Common myeloid progenitor, CD34-positive (primary cell): Measurements from ENCODE around the gene SLC12A3.

Experiments used
- CTCF ChIA-PET: fragments of 350-600 bp; sonication (Branson Sonifier 250); formaldehyde crosslinking; loops from one replicate; lab custom pipeline; 2021; ENCODE audit warnings: antibody characterized with exemption; lab: Charles Lee
- POLR2A ChIA-PET: fragments of 350-600 bp; sonication (Branson Sonifier 250); formaldehyde crosslinking; loops from one replicate; lab custom pipeline; 2021; ENCODE audit warnings: antibody characterized with exemption; lab: Charles Lee
- DNase-seq, 3 donors: peaks; one replicate each; pipeline versions ENCODE4 v3.0.0 to v3.0.0-alpha.2; 2013
- H3K27ac ChIP-seq, 2 experiments: 1 replicate in 1 of 2; 2 replicates in 1 of 2; pipeline ENCODE4 v1.7.0; 2013; ENCODE audit warnings: inconsistent platforms in 2 of 2, low read length in 2 of 2, mild to moderate bottlenecking in 2 of 2, low read depth in 1 of 2, moderate library complexity in 1 of 2; ENCODE audit not compliant: severe bottlenecking in 2 of 2, insufficient read depth in 1 of 2, poor library complexity in 1 of 2
- H3K27me3 ChIP-seq, 5 experiments: replicated peaks in 2 of 5; 1 replicate in 3 of 5; 2 replicates in 2 of 5; pipeline versions ENCODE4 v1.6.1 to v1.7.0; 2013; ENCODE audit warnings: low read length in 4 of 5, mild to moderate bottlenecking in 2 of 5, moderate library complexity in 2 of 5, inconsistent platforms in 1 of 5; ENCODE audit not compliant: insufficient read depth in 5 of 5, control insufficient read depth in 4 of 5
- H3K36me3 ChIP-seq, 4 experiments: 1 replicate in 2 of 4; 2 replicates in 2 of 4; pipeline versions ENCODE4 v1.6.1 to v1.7.0; 2013; ENCODE audit warnings: low read length in 3 of 4, control low read depth in 1 of 4, mild to moderate bottlenecking in 1 of 4; ENCODE audit not compliant: control insufficient read depth in 4 of 4, insufficient read depth in 4 of 4
- H3K4me1 ChIP-seq, 4 experiments: 1 replicate in 3 of 4; 2 replicates in 1 of 4; pipeline versions ENCODE4 v1.6.1 to v1.7.1; 2013; ENCODE audit warnings: low read length in 3 of 4, mild to moderate bottlenecking in 3 of 4, control low read depth in 1 of 4, inconsistent platforms in 1 of 4, moderate library complexity in 1 of 4; ENCODE audit not compliant: control insufficient read depth in 4 of 4, insufficient read depth in 4 of 4; ENCODE audit errors: control extremely low read depth in 1 of 4
- H3K4me3 ChIP-seq, 7 experiments: 1 replicate in 4 of 7; 2 replicates in 3 of 7; pipeline versions ENCODE4 v1.5.1 to v1.7.0; 2013; ENCODE audit warnings: mild to moderate bottlenecking in 7 of 7, low read length in 6 of 7, moderate library complexity in 6 of 7, inconsistent platforms in 2 of 7, low read depth in 2 of 7, control low read depth in 1 of 7; ENCODE audit not compliant: insufficient read depth in 4 of 7, control insufficient read depth in 1 of 7; ENCODE audit errors: extremely low read depth in 1 of 7
- H3K9me3 ChIP-seq, 5 experiments: 1 replicate in 4 of 5; 2 replicates in 1 of 5; pipeline versions ENCODE4 v1.6.1 to v1.7.1; 2013; ENCODE audit warnings: low read length in 4 of 5, mild to moderate bottlenecking in 2 of 5, inconsistent platforms in 1 of 5, low read depth in 1 of 5, moderate library complexity in 1 of 5; ENCODE audit not compliant: control insufficient read depth in 4 of 5, insufficient read depth in 2 of 5; ENCODE audit errors: control extremely low read depth in 1 of 5
- WGBS: methylation state at CpG from one replicate; pipeline ENCODE4 v1.1.5; 2013; ENCODE audit not compliant: insufficient coverage; 5-methylcytosine and 5-hydroxymethylcytosine counted together

The SLC12A3 gene

GRCh38 chr16:56874800-56875199 is 9.8 kb downstream of the SLC12A3 start:
- no peak for DNase-seq
- Histone ChIP-seq H3K4me1 (peaks cover 0 to 7% (median 0%) of the 10 kb centered on the region in 4 experiments), H3K4me3 (no peak overlapping the region), H3K9me3 (no peaks in the 10 kb centered on the region), H3K27me3 (no peaks in the 10 kb centered on the region), H3K36me3 (no peaks in the 10 kb centered on the region), H3K27ac (no peak overlapping the region)
- POLR2A ChIA-PET, result no interaction called here
- CTCF ChIA-PET, result interaction anchor here (0.6 to 1.4 kb wide), 3 partner anchors 13 to 83 kb away, joined by 3 to 4 read pairs (median 4); no protein-coding TSS in a partner anchor
- 89% methylated on average over 6 of the region's 11 CpGs for WGBS

GRCh38 chr16:56876048-56876447 is 11.0 kb downstream of the SLC12A3 start:
- Histone ChIP-seq H3K36me3 (no peaks in the 10 kb centered on the region), H3K27me3 (no peaks in the 10 kb centered on the region), H3K4me1 (peaks cover 0 to 7% (median 0%) of the 10 kb centered on the region in 4 experiments), H3K4me3 (no peak overlapping the region), H3K27ac (no peak overlapping the region), H3K9me3 (no peaks in the 10 kb centered on the region)
- CTCF ChIA-PET, result interaction anchor here (0.9 kb wide), 1 partner anchor 46 kb away, joined by 4 read pairs; no protein-coding TSS in a partner anchor
- POLR2A ChIA-PET, result no interaction called here
- 96% methylated on average over 2 of the region's 4 CpGs for whole genome bisulfite sequencing
- no peak for DNase-seq

- Histone ChIP-seq H3K9me3 (no peaks in the 10 kb centered on the region), H3K4me3 (no peak overlapping the region), H3K36me3 (no peaks in the 10 kb centered on the region), H3K27ac (no peak overlapping the region), H3K4me1 (peaks cover 0 to 5% (median 0%) of the 10 kb centered on the region in 4 experiments), H3K27me3 (no peaks in the 10 kb centered on the region)
- 94% methylated on average over 10 of the region's 13 CpGs for WGBS
- no peak for DNase-seq
- CTCF ChIA-PET, result no interaction called here
- POLR2A ChIA-PET, result no interaction called here
Observed at GRCh38 chr16:56877486-56878182, 12.6 kb downstream of the SLC12A3 start.

GRCh38 chr16:56878282-56878854 is 13.4 kb downstream of the SLC12A3 start:
- H3K27ac ChIP-seq, result no peak overlapping the region
- DNase-seq, result no peak
- no peaks in the 10 kb centered on the region for H3K4me1 ChIP-seq
- H3K9me3 ChIP-seq, result no peaks in the 10 kb centered on the region
- CTCF ChIA-PET, result interaction anchor here (0.7 to 1.3 kb wide), 2 partner anchors 12 to 27 kb away, joined by 3 to 4 read pairs; no protein-coding TSS in a partner anchor
- H3K36me3 ChIP-seq, result no peaks in the 10 kb centered on the region
- 100% methylated on average over 7 of the region's 8 CpGs for WGBS
- no peak overlapping the region for H3K4me3 ChIP-seq
- POLR2A ChIA-PET, result no interaction called here
- H3K27me3 ChIP-seq, result no peaks in the 10 kb centered on the region

- 92% methylated on average over 9 of the region's 9 CpGs for WGBS
- H3K4me3 ChIP-seq, result no peak overlapping the region
- POLR2A ChIA-PET, result interaction anchor here (0.6 kb wide), 1 partner anchor 578 kb away, joined by 3 read pairs; no protein-coding TSS in a partner anchor
- DNase-seq, result no peak
- H3K27me3 ChIP-seq, result no peaks in the 10 kb centered on the region
- H3K27ac ChIP-seq, result no peak overlapping the region
- no peaks in the 10 kb centered on the region for H3K36me3 ChIP-seq
- CTCF ChIA-PET, result interaction anchor here (0.7 to 1.3 kb wide), 2 partner anchors 13 to 28 kb away, joined by 3 to 4 read pairs; no protein-coding TSS in a partner anchor
- H3K9me3 ChIP-seq, result no peaks in the 10 kb centered on the region
- no peaks in the 10 kb centered on the region for H3K4me1 ChIP-seq
Observed at GRCh38 chr16:56879276-56879675, 14.3 kb downstream of the SLC12A3 start.

GRCh38 chr16:56880176-56880575 is 15.2 kb downstream of the SLC12A3 start:
- H3K9me3 ChIP-seq, result no peaks in the 10 kb centered on the region
- DNase-seq, result no peak
- H3K4me3 ChIP-seq, result no peak overlapping the region
- H3K36me3 ChIP-seq, result no peaks in the 10 kb centered on the region
- 96% methylated on average over 9 of the region's 12 CpGs for WGBS
- POLR2A ChIA-PET, result no interaction called here
- H3K4me1 ChIP-seq, result no peaks in the 10 kb centered on the region
- CTCF ChIA-PET, result no interaction called here
- H3K27me3 ChIP-seq, result no peaks in the 10 kb centered on the region
- no peak overlapping the region for H3K27ac ChIP-seq

GRCh38 chr16:56880685-56881084 is 15.7 kb downstream of the SLC12A3 start:
- no peaks in the 10 kb centered on the region for H3K9me3 ChIP-seq
- no peaks in the 10 kb centered on the region for H3K4me1 ChIP-seq
- POLR2A ChIA-PET, result no interaction called here
- H3K36me3 ChIP-seq, result no peaks in the 10 kb centered on the region
- H3K4me3 ChIP-seq, result no peak overlapping the region
- 90% methylated on average over 2 of the region's 4 CpGs for WGBS
- H3K27ac ChIP-seq, result no peak overlapping the region
- no peaks in the 10 kb centered on the region for H3K27me3 ChIP-seq
- DNase-seq, result no peak
- CTCF ChIA-PET, result no interaction called here
